Inflammatory macrophage treated with lipopolysaccharide for 4 hours (primary cell): ENCODE data around the gene FREY1.

Experiments used
- DNase-seq: peaks from one replicate; pipeline ENCODE4 v3.0.0-alpha.2; 2020

Gene FREY1

GRCh38 chr11:45859661-45860140, 47.4 kb downstream of the FREY1 start:
- DNase-seq: no peak

DNA sequence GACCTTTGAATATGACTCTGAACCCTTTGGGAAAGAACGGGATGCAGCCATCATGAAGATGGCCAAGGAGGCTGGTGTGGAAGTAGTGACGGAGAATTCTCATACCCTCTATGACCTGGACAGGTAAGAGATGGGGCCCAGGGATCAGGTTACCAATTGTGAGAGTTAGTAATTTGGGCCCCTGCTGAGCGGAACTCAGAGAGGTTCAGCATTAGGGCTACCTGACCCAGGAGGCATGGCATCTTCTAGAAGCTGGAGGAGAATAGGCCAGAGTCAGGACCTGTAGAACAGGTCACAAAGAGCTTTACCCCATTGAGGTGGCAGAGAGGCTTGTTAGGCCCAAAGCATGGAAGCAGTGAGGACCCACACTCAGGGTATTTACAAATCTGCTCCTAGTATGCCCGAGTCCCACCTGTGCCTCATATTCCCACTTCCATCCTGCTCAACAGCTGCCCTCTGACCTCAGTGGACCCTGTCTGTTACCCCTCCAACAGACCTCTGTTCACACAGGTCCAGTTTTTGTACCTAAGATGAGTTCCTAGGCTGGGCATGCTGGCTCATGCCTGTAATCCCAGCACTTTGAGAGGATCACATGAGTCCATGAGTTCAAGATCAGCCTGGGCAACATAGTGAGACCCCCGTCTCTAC, 48.2 kb downstream of the FREY1 start:
- no peak for DNase-seq

DNA sequence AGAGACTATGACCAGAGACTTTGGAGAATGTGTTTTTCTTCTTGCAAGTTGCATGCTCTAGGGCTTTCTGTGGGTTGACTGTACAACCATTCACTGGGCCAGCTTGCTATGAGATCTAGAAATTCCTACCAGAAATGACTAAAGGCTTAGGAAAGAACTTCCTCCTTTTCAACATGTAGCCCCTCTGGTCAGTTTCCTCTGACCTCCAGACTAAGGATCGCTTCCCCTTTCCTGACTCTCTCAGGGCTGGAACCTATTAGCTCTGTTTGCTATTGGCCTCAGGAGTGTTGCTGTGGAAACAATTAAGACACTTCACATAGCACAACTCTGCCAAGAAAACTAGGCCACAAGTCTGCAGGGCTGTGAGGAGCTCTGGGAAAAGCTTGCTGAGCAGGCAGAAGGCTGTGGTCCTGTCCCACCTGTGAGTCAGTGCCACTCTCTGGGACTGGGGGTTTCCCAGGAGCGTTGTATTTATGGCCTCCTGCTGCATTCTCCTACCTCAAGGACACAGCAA, 49.1 kb downstream of the FREY1 start:
- peak; percentile 71 for DNase-seq
